DOHH2 (cell line): ENCODE data around the gene IL17F.

Experiments
- EZH2phosphoT487 ChIP-seq: fragments of 200-600 bp; sonication (generic); IDR thresholded peaks from 2 replicates; pipeline ENCODE4 v1.6.1; 2017; ENCODE audit warnings: borderline replicate concordance, mild to moderate bottlenecking, antibody characterized with exemption, low read length, moderate library complexity, mixed read lengths
- TF ChIP-seq, protein P1 (sequence below): fragments of 200-600 bp; sonication (generic); IDR thresholded peaks from one replicate; pipeline ENCODE4 v1.5.1; 2014; ENCODE audit warnings: antibody characterized with exemption, mild to moderate bottlenecking, low read depth, low read length; ENCODE audit not compliant: poor library complexity, severe bottlenecking

DNA sequence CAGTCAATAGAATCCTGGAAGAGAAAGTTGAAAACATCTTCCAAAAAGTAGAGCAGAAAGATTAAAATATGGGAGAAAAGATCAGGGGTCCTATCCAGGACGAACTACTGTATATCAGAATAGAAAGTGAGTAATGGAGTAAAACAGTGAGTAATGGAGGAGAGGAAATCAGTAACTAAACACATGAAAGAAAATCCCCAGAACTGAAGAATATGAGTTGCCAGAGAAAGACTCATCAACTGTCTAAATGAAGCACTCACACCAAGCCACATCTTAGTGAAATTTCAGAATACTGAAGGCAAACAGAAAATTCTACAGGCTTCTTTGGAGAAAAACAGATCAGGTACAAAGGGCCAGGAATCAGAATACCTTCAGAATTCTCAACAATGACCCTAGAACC is 43.3 kb downstream of the IL17F start:
- TF ChIP-seq, protein P1, sequence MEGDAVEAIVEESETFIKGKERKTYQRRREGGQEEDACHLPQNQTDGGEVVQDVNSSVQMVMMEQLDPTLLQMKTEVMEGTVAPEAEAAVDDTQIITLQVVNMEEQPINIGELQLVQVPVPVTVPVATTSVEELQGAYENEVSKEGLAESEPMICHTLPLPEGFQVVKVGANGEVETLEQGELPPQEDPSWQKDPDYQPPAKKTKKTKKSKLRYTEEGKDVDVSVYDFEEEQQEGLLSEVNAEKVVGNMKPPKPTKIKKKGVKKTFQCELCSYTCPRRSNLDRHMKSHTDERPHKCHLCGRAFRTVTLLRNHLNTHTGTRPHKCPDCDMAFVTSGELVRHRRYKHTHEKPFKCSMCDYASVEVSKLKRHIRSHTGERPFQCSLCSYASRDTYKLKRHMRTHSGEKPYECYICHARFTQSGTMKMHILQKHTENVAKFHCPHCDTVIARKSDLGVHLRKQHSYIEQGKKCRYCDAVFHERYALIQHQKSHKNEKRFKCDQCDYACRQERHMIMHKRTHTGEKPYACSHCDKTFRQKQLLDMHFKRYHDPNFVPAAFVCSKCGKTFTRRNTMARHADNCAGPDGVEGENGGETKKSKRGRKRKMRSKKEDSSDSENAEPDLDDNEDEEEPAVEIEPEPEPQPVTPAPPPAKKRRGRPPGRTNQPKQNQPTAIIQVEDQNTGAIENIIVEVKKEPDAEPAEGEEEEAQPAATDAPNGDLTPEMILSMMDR, result no peak
- TF ChIP-seq EZH2phosphoT487, result no peak
